HL-60 (cell line): ENCODE data around the gene KIF11.

Experiments used
- DNase-seq, 2 experiments: peaks; one replicate each; pipeline ENCODE4 v3.0.0-alpha.2; 2010 to 2020; ENCODE audit warnings: low read depth in 1 of 2, low spot score in 1 of 2
- H3K27ac ChIP-seq: fragments of 250-450 bp; sonication (Bioruptor Pico); replicated peaks from 2 replicates; pipeline ENCODE4 v1.5.1; 2020; ENCODE audit warnings: mild to moderate bottlenecking, moderate library complexity
- H3K27me3 ChIP-seq: fragments of 250-450 bp; sonication (Bioruptor Pico); 2 replicates; pipeline ENCODE4 v1.5.1; 2021; ENCODE audit warnings: mild to moderate bottlenecking, moderate library complexity; ENCODE audit not compliant: insufficient read depth, poor library complexity, severe bottlenecking
- H3K4me3 ChIP-seq: replicated peaks from 2 replicates; pipeline ENCODE4 v1.5.1; 2011; ENCODE audit warnings: mild to moderate bottlenecking, control low read depth, low read length; ENCODE audit not compliant: insufficient read depth
- GABPA ChIP-seq: IDR thresholded peaks from 2 replicates; pipeline ENCODE4 v1.6.1; 2012; ENCODE audit warnings: low read depth
- POLR2AphosphoS5 ChIP-seq: IDR thresholded peaks from 2 replicates; pipeline ENCODE4 v1.6.1; 2012; ENCODE audit warnings: low read depth
- SPI1 ChIP-seq: IDR thresholded peaks from 2 replicates; pipeline ENCODE4 v1.6.1; 2012; ENCODE audit warnings: low read depth, mild to moderate bottlenecking, borderline replicate concordance
- TF ChIP-seq, protein P1 (sequence below): IDR thresholded peaks from one replicate; pipeline ENCODE4 v1.5.1; 2011; ENCODE audit warnings: low read length, control low read depth, inconsistent platforms; ENCODE audit not compliant: insufficient read depth
- TF ChIP-seq, protein P2 (sequence below): IDR thresholded peaks from 2 replicates; pipeline ENCODE4 v1.6.1; 2012; ENCODE audit warnings: low read depth; ENCODE audit not compliant: insufficient replicate concordance

Gene KIF11

DNA sequence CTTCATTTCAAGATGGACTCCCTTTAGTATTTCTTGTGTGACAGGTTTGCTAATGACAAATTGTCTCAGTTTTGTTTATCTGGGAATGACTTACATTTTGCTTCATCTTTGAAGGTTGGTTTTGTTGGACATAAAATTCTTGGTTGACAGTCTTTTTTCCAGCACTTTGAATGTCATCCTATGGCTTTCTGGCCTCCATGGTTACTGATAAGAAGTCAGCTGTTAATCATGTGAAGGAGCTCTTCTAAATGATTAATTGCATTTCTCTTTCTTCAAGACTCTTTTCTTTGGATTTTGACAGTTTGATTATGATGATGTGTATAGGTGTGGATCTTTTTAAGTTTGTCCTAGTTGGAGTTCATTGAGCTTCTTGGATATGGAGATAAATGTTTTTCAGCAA is 69.9 kb downstream of the KIF11 start:
- TF ChIP-seq POLR2AphosphoS5 (no peak), GABPA (no peak), SPI1 (no peak)
- Histone ChIP-seq H3K27ac (no peak overlapping the region), H3K4me3 (no peak overlapping the region), H3K27me3 (no peaks in the 10 kb centered on the region)
- DNase-seq = no peak

DNA sequence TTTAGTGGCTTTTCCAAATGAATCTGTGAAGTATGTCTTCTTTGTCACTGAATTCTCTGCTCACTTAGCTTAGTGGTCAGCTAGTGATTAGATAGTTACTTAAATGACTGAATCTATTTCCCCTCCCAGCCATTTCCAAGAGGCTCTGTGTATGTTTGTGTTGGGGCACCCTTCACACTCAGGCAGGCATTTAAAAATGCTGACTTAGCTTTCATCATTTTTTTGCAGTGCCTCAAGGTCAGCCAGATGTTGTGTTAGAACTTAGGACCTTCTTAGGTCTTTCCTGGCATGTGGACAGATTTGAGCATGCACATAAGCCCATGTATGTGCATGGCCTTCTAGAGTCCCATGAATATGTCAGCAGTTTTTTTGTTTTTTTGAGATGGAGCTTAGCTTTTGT is 71.4 kb downstream of the KIF11 start:
- DNase-seq = no peak

DNA sequence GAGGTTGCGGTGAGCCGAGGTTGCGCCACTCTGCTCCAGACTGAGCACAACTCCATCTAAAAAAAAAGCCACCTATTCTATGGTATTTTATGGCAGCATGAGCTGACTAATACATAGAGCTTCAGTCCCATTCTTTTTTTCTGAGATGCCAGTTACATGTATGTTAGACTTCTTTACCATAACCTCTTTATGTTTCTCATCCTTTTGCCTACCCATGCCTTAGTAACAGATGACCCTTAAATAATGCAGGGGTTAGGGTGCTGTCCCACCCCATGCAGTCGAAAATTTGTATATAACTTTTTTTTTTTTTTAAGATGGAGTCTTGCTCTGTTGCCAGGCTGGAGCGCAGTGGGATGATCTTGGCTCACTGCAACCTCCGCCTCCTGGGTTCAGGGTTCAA is 74.1 kb downstream of the KIF11 start:
- H3K27me3 ChIP-seq = no peaks in the 10 kb centered on the region
- H3K27ac ChIP-seq = no peak overlapping the region
- DNase-seq = no peak
- H3K4me3 ChIP-seq = no peak overlapping the region
- TF ChIP-seq, protein P1, sequence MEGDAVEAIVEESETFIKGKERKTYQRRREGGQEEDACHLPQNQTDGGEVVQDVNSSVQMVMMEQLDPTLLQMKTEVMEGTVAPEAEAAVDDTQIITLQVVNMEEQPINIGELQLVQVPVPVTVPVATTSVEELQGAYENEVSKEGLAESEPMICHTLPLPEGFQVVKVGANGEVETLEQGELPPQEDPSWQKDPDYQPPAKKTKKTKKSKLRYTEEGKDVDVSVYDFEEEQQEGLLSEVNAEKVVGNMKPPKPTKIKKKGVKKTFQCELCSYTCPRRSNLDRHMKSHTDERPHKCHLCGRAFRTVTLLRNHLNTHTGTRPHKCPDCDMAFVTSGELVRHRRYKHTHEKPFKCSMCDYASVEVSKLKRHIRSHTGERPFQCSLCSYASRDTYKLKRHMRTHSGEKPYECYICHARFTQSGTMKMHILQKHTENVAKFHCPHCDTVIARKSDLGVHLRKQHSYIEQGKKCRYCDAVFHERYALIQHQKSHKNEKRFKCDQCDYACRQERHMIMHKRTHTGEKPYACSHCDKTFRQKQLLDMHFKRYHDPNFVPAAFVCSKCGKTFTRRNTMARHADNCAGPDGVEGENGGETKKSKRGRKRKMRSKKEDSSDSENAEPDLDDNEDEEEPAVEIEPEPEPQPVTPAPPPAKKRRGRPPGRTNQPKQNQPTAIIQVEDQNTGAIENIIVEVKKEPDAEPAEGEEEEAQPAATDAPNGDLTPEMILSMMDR = no peak
- TF ChIP-seq GABPA = no peak
- TF ChIP-seq POLR2AphosphoS5 = no peak
- no peak for TF ChIP-seq SPI1
- TF ChIP-seq, protein P2, sequence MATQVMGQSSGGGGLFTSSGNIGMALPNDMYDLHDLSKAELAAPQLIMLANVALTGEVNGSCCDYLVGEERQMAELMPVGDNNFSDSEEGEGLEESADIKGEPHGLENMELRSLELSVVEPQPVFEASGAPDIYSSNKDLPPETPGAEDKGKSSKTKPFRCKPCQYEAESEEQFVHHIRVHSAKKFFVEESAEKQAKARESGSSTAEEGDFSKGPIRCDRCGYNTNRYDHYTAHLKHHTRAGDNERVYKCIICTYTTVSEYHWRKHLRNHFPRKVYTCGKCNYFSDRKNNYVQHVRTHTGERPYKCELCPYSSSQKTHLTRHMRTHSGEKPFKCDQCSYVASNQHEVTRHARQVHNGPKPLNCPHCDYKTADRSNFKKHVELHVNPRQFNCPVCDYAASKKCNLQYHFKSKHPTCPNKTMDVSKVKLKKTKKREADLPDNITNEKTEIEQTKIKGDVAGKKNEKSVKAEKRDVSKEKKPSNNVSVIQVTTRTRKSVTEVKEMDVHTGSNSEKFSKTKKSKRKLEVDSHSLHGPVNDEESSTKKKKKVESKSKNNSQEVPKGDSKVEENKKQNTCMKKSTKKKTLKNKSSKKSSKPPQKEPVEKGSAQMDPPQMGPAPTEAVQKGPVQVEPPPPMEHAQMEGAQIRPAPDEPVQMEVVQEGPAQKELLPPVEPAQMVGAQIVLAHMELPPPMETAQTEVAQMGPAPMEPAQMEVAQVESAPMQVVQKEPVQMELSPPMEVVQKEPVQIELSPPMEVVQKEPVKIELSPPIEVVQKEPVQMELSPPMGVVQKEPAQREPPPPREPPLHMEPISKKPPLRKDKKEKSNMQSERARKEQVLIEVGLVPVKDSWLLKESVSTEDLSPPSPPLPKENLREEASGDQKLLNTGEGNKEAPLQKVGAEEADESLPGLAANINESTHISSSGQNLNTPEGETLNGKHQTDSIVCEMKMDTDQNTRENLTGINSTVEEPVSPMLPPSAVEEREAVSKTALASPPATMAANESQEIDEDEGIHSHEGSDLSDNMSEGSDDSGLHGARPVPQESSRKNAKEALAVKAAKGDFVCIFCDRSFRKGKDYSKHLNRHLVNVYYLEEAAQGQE = no peak

More for the DNA sequence above, 71.4 kb downstream of the KIF11 start:
- H3K4me3 ChIP-seq = no peak overlapping the region
- no peak overlapping the region for H3K27ac ChIP-seq
- TF ChIP-seq, protein P2 = no peak
- TF ChIP-seq POLR2AphosphoS5 (no peak), GABPA (no peak), SPI1 (no peak)
- TF ChIP-seq, protein P1 = no peak
- H3K27me3 ChIP-seq = no peaks in the 10 kb centered on the region

DNA sequence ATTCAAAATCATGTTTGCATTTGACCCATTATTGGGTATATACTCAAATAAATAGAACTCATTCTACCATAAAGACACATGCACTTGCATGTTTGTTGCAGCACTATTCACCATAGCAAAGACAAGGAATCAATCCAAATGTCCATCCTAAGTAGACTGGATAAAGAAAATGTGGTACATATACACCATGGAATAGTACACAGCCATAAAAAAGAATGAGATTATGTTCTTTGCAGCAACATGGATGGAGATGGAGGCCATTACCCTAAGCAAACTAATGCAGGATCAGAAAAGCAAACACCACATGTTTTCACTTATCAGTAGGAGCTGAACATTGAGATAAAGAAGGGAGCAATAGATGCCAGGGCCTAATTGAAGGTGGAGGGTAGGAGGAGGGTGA is 84.8 kb downstream of the KIF11 start:
- no peak for DNase-seq
- H3K4me3 ChIP-seq = no peak overlapping the region
- no peak overlapping the region; the same call in 1 of the 2 replicates for H3K27ac ChIP-seq
- TF ChIP-seq GABPA (no peak), POLR2AphosphoS5 (no peak), SPI1 (no peak)
- TF ChIP-seq, protein P1 = no peak
- TF ChIP-seq, protein P2 = no peak
- no peaks in the 10 kb centered on the region for H3K27me3 ChIP-seq
